LNCaP clone FGC (cell line): ENCODE data around the gene ACOT7.

Experiments
- DNase-seq: peaks from one replicate; pipeline ENCODE4 v3.0.0-alpha.2; 2011; ENCODE audit warnings: low read depth
- H3K4me3 ChIP-seq: 2 replicates; pipeline ENCODE4 v1.5.1; 2011; ENCODE audit warnings: mild to moderate bottlenecking, low read depth, low read length, control low read depth
- CTCF ChIP-seq: IDR thresholded peaks from 2 replicates; pipeline ENCODE4 v1.5.1; 2012; ENCODE audit warnings: mild to moderate bottlenecking; ENCODE audit not compliant: control insufficient read depth, insufficient read depth; ENCODE audit errors: extremely low read depth

Gene ACOT7

GRCh38 chr1:6254691-6255090, 138.9 kb downstream of the ACOT7 start:
- H3K4me3 ChIP-seq, result no peak overlapping the region
- DNase-seq, result no peak
- TF ChIP-seq CTCF, result no peak

DNA sequence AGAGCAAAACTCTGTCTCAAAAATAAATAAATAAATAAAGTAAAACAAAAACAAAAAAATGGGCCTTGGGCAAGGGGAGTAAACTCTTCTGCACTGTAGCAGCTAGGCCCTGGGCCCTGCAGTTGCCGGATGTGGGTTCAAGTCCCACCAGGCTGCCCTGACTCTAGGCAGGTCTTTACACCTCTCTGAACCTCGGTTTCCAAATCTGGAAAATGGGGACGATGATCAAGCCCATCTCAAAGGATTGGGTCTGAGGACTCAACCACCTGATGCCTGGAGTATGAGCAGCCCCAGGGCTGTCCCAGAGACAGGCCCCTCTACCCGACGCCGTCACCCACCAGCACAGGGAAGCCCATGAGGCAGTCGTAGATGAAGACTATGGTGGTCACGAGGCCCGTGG, 140.2 kb downstream of the ACOT7 start:
- no peak for TF ChIP-seq CTCF
- no peak overlapping the region for H3K4me3 ChIP-seq
- DNase-seq, result no peak

DNA sequence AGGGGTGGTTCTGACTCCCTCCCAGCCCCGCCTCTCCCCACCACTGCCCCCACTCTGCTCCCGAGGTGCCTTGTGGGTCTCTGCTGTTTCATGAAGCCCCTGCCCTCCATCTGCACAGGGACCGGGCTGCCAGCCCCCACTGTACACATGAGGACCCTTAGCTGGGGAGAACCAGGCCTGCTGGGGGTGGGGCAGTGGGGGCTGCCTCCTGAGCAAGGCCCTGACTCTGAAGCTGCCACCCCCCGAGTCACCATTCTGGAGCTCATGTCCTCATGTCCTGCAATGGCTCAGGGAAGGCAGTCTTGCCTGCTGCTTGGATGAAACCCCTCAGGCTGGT, 141.2 kb downstream of the ACOT7 start:
- no peak for TF ChIP-seq CTCF
- no peak overlapping the region for H3K4me3 ChIP-seq
- no peak for DNase-seq

GRCh38 chr1:6251681-6252373, 141.7 kb downstream of the ACOT7 start:
- no peak overlapping the region for H3K4me3 ChIP-seq
- no peak for TF ChIP-seq CTCF
- DNase-seq, result no peak

- no peak for DNase-seq
- no peak overlapping the region for H3K4me3 ChIP-seq
These were observed 142.3 kb downstream of the ACOT7 start for GRCh38 chr1:6251233-6251632.

DNA sequence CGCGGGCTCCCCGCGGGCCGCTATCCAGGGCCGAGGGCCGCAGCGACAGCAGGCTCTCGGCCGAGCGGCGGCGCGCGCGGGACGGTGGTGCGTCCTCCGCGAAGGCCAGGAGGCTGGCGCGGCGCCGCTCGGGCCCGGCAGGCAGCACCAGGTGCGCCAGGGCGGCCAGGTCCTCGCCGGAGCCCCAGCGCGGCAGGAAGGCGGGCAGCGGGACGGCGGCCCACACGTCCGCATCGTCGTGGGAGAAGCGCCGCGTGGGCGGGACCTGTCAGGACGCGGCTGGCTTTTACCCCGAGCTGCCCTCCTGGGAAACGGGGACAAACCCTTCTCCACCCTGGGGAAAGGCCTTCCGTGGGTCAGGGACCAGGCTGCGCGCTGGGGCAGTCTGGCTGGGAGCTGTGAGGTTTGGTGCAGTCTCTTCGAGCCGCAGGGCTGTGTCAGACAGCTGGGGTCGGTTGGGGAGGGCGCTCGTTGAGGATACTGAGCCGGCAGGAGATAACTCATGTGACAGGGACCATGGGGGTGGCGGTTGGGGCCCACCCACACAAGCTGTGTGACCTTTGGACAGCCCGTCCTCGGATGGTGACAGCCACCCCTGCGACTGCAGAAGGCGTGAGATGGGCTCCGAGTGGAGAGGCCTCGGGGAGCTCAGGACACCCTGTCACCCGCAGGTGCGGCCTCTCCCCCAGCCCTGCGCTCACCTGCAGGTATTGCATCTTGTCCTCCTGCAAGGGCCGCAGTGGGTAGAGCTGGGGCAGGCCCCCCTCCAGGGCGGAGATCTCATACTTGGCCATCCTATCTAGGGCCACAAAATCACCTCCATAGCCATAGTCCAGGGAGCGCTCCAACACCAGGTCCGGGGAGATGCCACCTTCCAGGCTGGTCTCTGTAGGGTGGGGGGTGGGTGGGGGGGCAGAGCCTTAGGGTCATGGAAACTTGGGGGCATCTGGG, 143.6 kb downstream of the ACOT7 start:
- no peak for DNase-seq
- no peak for TF ChIP-seq CTCF
- no peak overlapping the region for H3K4me3 ChIP-seq

More at GRCh38 chr1:6251233-6251632, 142.3 kb downstream of the ACOT7 start:
- no peak for TF ChIP-seq CTCF
